SK-N-DZ (cell line): ENCODE measurements around the gene CILP.

Experiments
- DNase-seq: peaks from one replicate; pipeline ENCODE4 v3.0.0-alpha.2; 2015; ENCODE audit warnings: low spot score
- small RNA-seq, 2 experiments: library from RNA; depleted of rRNA; stranded (forward); fragments of <200 nt; gene quantifications; one replicate each; pipeline ENCODE3, GENCODE V24; 2014

The CILP gene

GRCh38 chr15:65156692-65157091 is 54.6 kb downstream of the CILP start:
- no peak for DNase-seq

GRCh38 chr15:65154720-65155119 is 56.6 kb downstream of the CILP start:
- no peak for DNase-seq

- no peak for DNase-seq
Observed at GRCh38 chr15:65147902-65148301, 63.4 kb downstream of the CILP start.

DNA sequence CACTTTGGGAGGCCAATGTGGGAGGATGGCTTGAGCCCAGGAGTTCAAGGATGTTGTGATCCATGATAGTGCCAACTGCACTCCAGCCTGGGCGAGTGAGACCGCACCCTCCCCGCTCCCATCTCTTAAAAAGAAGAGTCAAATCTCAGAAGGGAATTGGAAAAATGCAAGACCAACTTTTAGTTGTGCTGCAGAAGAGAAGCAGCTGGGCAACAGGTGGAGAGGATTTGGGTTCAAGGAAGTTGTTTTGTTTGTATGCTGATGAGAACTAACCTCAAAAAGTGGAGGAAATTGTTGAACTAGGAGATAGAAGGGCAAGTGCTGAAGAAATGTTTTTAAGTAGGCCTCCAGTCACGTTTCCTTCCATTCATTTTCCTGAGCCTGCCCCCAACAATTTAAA is 64.8 kb downstream of the CILP start:
- no peak for DNase-seq

Small RNAs within 50 kb of the gene (small RNA-seq; reads per million reads assigned to genes)
- gene AC068213.1: 0 reads per million in 2 experiments
- gene RNU6-686P: 0 reads per million in 2 experiments
